ENCODE measurements around the gene HCN3.
"Not testable (repeated sequence)": the region's sequence is repeated elsewhere in the genome, so short reads cannot be mapped to it uniquely, and the experiment has no call there.

Gene HCN3

DNA sequence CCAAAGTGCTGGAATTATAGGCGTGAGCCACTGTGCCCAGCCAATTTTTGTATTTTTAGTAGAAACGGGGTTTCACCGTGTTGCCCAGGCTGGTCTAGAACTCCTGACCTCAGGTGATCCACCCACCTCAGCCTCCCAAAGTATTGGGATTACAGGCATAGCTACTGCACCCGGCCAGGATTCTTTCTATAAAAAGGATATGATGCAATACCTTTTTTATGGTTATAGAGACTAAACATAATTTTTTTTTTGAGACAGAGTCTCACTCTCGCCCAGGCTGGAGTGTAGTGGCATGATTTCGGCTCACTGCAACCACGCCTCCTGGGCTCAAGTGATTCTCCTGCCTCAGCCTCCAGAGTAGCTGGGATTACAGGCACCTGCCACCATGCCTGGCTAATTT lies 51.6 kb downstream of the HCN3 start:
- DNase-seq (ENCODE audit: low read depth in 2 of 3, low spot score in 1 of 3) = not testable (repeated sequence)

DNA sequence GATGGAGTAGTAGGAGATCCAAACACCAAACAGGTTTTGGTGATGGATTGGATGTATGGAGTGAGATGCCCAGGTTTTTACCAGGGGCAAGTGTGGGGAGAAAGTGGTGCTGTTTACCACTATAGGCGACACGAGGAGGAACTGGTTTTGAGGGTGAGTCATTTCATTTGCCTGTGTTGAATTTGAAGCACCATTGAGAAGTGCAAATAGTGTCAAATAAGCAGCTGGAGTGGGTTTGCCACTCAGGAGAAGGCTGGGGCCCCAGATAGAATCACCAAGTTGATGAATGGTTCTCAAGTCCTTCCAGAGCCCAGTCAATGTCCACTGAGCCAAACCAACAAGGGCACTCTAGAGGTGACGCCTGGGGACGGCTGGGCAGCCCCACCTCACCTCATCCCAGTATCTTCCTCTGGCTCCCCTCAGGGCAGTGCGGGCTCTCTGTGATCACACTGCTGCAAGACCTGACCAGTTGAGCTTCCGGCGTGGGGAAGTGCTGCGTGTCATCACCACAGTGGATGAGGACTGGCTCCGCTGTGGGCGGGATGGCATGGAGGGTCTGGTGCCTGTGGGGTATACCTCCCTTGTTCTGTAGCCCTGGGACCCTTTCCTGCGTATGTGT lies 52.8 kb downstream of the HCN3 start:
- no peak for DNase-seq (ENCODE audit: low read depth in 2 of 3, low spot score in 1 of 3)

DNA sequence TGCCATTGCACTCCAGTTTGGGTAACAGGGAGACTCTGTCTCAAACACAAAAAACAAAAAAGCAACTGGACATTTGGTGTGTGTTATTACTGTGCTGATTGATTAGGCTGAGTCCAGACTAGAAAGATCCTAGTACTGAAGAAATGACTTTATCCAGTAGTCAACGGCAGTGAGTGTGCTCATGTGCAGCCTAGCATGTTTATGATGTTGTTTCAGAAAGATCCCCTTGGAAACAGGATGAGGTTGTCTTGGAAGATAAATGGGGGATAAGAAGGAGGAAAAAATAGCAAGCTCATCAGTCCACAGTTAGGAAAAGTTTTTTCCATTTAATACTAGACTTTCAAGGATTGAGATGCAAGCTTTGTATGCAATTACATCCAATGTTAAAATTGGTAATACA lies 57.7 kb downstream of the HCN3 start:
- DNase-seq (ENCODE audit: low read depth in 2 of 3, low spot score in 1 of 3) = no peak

All from stimulated activated CD4-positive, alpha-beta T cell treated with anti-CD3 and anti-CD28 coated beads, Interleukin-12 subunit alpha, Interleukin-12 subunit beta, amount 100 ng/mL, for 48 hours (primary cell).